GM18951 (cell line): ENCODE results near the gene RNASE13.
"Not testable (repeated sequence)": the region's sequence is repeated elsewhere in the genome, so short reads cannot be mapped to it uniquely, and the experiment has no call there.

ENCODE experiments used
- POLR2A ChIP-seq: IDR thresholded peaks from 4 replicates; pipeline ENCODE4 v1.6.1; 2011; ENCODE audit warnings: mild to moderate bottlenecking; ENCODE audit not compliant: insufficient read length, insufficient read depth; ENCODE audit errors: extremely low read depth
- in situ Hi-C: fragments of 300-500 bp; cut with MboI; formaldehyde crosslinking; loops from one replicate; pipeline ENCODE4 v1.12.0; 2022; ENCODE audit warnings: low sequenced_read_pairs, mixed read lengths, inconsistent platforms; ENCODE audit not compliant: unreplicated experiment

Gene RNASE13

GRCh38 chr14:20989787-20990600 lies 44.6 kb downstream of the RNASE13 start, which contains the start of gene METTL17:
METTL17 (plus strand) TSS chr14:20989980; CDS start chr14:20990003, 23 bp downstream.
- TF ChIP-seq POLR2A = peak; percentile 89
- in situ Hi-C loops = no loop called here

GRCh38 chr14:20989471-20989786 lies 45.2 kb downstream of the RNASE13 start:
- TF ChIP-seq POLR2A = no peak
- in situ Hi-C loops = no loop called here

GRCh38 chr14:20988717-20989470 lies 45.7 kb downstream of the RNASE13 start:
- TF ChIP-seq POLR2A = no peak
- in situ Hi-C loops = no loop called here

GRCh38 chr14:20986811-20987210 lies 47.8 kb downstream of the RNASE13 start:
- TF ChIP-seq POLR2A = no peak
- in situ Hi-C loops = no loop called here

GRCh38 chr14:20985650-20986049 lies 49.0 kb downstream of the RNASE13 start:
- in situ Hi-C loops = not testable (repeated sequence)
